Natural killer cell (primary cell): ENCODE data around the gene VAMP1. TPM values are rescaled to one million over a fixed set of nuclear protein-coding genes. Genes with fewer than 3 reads are reported as not detected.
"Not testable (repeated sequence)": the region's sequence is repeated elsewhere in the genome, so short reads cannot be mapped to it uniquely, and the experiment has no call there.

Experiments
- ATAC-seq, 3 donors: fragments of 150-1000 bp in 2 of 3; fragments of 200-7000 bp in 1 of 3; cut with Tn5 transposase; 1 replicate in 1 of 3; 2 replicates in 2 of 3; pipeline ENCODE4 v1.10.0; 2021; ENCODE audit warnings: mild to moderate bottlenecking in 2 of 3, moderate library complexity in 2 of 3
- DNase-seq, 2 donors: peaks; one replicate each; pipeline versions ENCODE4 v3.0.0 to v3.0.0-alpha.2; 2013 to 2021; ENCODE audit warnings: mixed read lengths in 1 of 2
- H3K27ac ChIP-seq: one replicate; pipeline ENCODE4 v1.5.1; 2013; ENCODE audit warnings: mild to moderate bottlenecking, low read length
- H3K27me3 ChIP-seq: one replicate; pipeline ENCODE4 v1.6.1; 2013; ENCODE audit warnings: low read length; ENCODE audit not compliant: control insufficient read depth, insufficient read depth
- H3K36me3 ChIP-seq: one replicate; pipeline ENCODE4 v1.6.1; 2013; ENCODE audit warnings: low read length; ENCODE audit not compliant: control insufficient read depth, insufficient read depth
- H3K4me1 ChIP-seq: one replicate; pipeline ENCODE4 v1.6.1; 2013; ENCODE audit warnings: low read length; ENCODE audit not compliant: control insufficient read depth, insufficient read depth
- H3K4me3 ChIP-seq: one replicate; pipeline ENCODE4 v1.5.1; 2013; ENCODE audit warnings: low read length
- H3K9me3 ChIP-seq: one replicate; pipeline ENCODE4 v1.6.1; 2013; ENCODE audit warnings: low read length; ENCODE audit not compliant: control insufficient read depth, insufficient read depth
- H3K27ac Mint-ChIP-seq, 2 donors: one replicate each; pipeline ENCODE4 v1.8.0; 2022; ENCODE audit warnings: mild to moderate bottlenecking in 2 of 2, mixed read lengths in 2 of 2, moderate library complexity in 1 of 2
- H3K27me3 Mint-ChIP-seq, 2 donors: one replicate each; pipeline ENCODE4 v1.8.0; 2022; ENCODE audit warnings: low read depth in 2 of 2, mixed read lengths in 2 of 2
- H3K36me3 Mint-ChIP-seq: one replicate; pipeline ENCODE4 v1.8.0; 2022; ENCODE audit warnings: mixed read lengths
- H3K4me1 Mint-ChIP-seq, 2 donors: one replicate each; pipeline ENCODE4 v1.8.0; 2022; ENCODE audit warnings: mixed read lengths in 2 of 2
- H3K4me3 Mint-ChIP-seq: one replicate; pipeline ENCODE4 v1.8.0; 2022; ENCODE audit warnings: mild to moderate bottlenecking, moderate library complexity, mixed read lengths
- H3K9me3 Mint-ChIP-seq, 2 donors: one replicate each; pipeline ENCODE4 v1.8.0; 2022; ENCODE audit warnings: mixed read lengths in 2 of 2
- WGBS: methylation state at CpG from one replicate; pipeline ENCODE4 v1.1.7; 2013; ENCODE audit warnings: missing lambda C conversion rate; ENCODE audit not compliant: insufficient coverage; 5-methylcytosine and 5-hydroxymethylcytosine counted together
- intact Hi-C: fragments of 100-400 bp; cut with micrococcal nuclease; formaldehyde crosslinking; loops from one replicate; pipeline ENCODE4 v1.14.2; 2022
- total RNA-seq, 4 donors: library from RNA; stranded (reverse); fragments of 120-200 nt in 1 of 4; gene quantifications; one replicate each; pipeline versions ENCODE4 v1.2.3 to v1.2.4, GENCODE V29; 2013 to 2022
- TF ChIP-seq, protein P1 (sequence below): fragments of 200-600 bp; IDR thresholded peaks from one replicate; pipeline ENCODE4 v1.8.0; 2022; ENCODE audit warnings: antibody characterized with exemption

VAMP1 gene
- total RNA-seq, 3 donors from 2014 or later (not counting 1 experiment from before 2014, with no cell fraction given), result 81.0 to 84.3 (median 83.8) TPM

- intact Hi-C loops, result no loop called here
- no peaks in the 10 kb centered on the region for H3K9me3 ChIP-seq
- Mint-ChIP-seq H3K36me3 (no peaks in the 10 kb centered on the region), H3K4me3 (no peak overlapping the region), H3K4me1 (peaks cover 20 to 24% of the 10 kb centered on the region in 2 donors), H3K27me3 (no peaks in the 10 kb centered on the region), H3K9me3 (no peaks in the 10 kb centered on the region), H3K27ac (no peak overlapping the region)
- no peak for DNase-seq
- no peak for ATAC-seq
- no peak overlapping the region for H3K4me3 ChIP-seq
- no peaks in the 10 kb centered on the region for H3K27me3 ChIP-seq
- H3K36me3 ChIP-seq, result peaks cover 10% of the 10 kb centered on the region
- TF ChIP-seq, protein P1, sequence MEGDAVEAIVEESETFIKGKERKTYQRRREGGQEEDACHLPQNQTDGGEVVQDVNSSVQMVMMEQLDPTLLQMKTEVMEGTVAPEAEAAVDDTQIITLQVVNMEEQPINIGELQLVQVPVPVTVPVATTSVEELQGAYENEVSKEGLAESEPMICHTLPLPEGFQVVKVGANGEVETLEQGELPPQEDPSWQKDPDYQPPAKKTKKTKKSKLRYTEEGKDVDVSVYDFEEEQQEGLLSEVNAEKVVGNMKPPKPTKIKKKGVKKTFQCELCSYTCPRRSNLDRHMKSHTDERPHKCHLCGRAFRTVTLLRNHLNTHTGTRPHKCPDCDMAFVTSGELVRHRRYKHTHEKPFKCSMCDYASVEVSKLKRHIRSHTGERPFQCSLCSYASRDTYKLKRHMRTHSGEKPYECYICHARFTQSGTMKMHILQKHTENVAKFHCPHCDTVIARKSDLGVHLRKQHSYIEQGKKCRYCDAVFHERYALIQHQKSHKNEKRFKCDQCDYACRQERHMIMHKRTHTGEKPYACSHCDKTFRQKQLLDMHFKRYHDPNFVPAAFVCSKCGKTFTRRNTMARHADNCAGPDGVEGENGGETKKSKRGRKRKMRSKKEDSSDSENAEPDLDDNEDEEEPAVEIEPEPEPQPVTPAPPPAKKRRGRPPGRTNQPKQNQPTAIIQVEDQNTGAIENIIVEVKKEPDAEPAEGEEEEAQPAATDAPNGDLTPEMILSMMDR, result no peak
- peaks cover 10% of the 10 kb centered on the region for H3K4me1 ChIP-seq
- no peak overlapping the region for H3K27ac ChIP-seq
- WGBS, result 89% methylated on average over 4 of the region's 4 CpGs
Measured at GRCh38 chr12:6489449-6489848, 19.0 kb upstream of the VAMP1 start.

- H3K36me3 ChIP-seq, result peaks cover 10% of the 10 kb centered on the region
- no peaks in the 10 kb centered on the region for H3K36me3 Mint-ChIP-seq
- H3K27me3 ChIP-seq, result no peaks in the 10 kb centered on the region
- peaks cover 8% of the 10 kb centered on the region for H3K4me1 ChIP-seq
- no peaks in the 10 kb centered on the region for H3K27me3 Mint-ChIP-seq
- DNase-seq (no peak), ATAC-seq (no peak)
- intact Hi-C loops, result no loop called here
- TF ChIP-seq, protein P1, result no peak
- no peaks in the 10 kb centered on the region for H3K9me3 ChIP-seq
- peaks cover 12 to 15% of the 10 kb centered on the region in 2 donors for H3K4me1 Mint-ChIP-seq
- no peak overlapping the region for H3K4me3 Mint-ChIP-seq
- no peaks in the 10 kb centered on the region for H3K9me3 Mint-ChIP-seq
- no peak overlapping the region for H3K27ac Mint-ChIP-seq
- no peak overlapping the region for H3K4me3 ChIP-seq
- no peak overlapping the region for H3K27ac ChIP-seq
- 100% methylated on average over 1 of the region's 1 CpG for WGBS
Measured at GRCh38 chr12:6488240-6488639, 17.8 kb upstream of the VAMP1 start.

DNA sequence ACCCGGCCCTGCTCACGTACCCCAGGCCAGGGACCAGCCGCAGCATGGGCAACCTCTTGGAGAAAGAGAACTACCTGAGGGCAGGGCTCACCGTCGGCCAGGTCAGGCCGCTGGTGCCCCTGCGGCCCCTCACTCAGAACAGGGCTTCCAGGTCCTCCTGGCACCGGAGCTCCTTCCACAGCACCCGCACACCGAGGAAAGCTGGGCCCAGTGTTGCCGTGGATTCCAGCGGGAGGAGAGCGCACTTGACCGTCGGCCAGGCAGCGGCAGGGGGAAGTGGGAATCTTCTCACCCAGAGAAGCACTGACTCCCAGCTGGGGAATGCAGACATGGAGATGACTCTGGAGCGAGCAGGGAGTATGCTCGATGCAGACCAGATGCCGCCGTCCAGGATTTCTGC lies 7.9 kb upstream of the VAMP1 start:
- intact Hi-C loops, result no loop called here
- 95% methylated on average over 20 of the region's 20 CpGs for WGBS

DNA sequence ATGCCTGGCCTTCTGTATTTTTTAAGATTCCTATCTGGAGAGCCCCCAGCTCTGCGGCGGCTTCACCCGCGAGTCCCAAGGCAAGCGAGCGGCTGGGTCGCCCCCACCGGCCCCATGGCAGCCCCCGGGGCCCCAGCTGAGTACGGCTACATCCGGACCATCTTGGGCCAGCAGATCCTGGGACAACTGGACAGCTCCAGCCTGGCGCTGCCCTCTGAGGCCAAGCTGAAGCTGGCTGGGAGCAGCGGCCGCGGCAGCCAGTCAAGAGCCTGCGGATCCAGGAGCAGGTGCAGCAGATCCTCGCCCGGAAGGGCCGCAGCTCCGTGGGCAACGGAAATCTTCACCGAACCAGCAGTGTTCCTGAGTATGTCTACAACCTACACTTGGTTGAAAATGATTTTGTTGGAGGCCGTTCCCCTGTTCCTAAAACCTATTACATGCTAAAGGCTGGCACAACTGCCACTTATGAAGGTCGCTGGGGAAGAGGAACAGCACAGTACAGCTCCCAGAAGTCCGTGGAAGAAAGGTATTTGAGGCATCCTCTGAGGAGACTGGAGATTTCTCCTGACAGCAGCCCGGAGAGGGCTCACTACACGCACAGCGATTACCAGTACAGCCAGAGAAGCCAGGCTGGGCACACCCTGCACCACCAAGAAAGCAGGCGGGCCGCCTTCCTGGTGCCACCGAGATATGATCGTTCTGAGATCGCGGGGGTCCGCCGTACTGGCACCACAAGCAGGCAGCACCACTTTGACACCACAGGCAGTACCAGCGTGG lies 7.3 kb upstream of the VAMP1 start:
- H3K27me3 ChIP-seq, H3K4me1 ChIP-seq, H3K4me3 Mint-ChIP-seq, DNase-seq, ATAC-seq, H3K9me3 ChIP-seq, H3K36me3 Mint-ChIP-seq, H3K27me3 Mint-ChIP-seq, H3K36me3 ChIP-seq, H3K4me3 ChIP-seq, H3K27ac Mint-ChIP-seq, intact Hi-C loops, H3K4me1 Mint-ChIP-seq, H3K27ac ChIP-seq, H3K9me3 Mint-ChIP-seq: not testable (repeated sequence)
- WGBS, result 95% methylated on average over 37 of the region's 37 CpGs

More for the DNA sequence above, 7.9 kb upstream of the VAMP1 start:
- H3K27me3 Mint-ChIP-seq, result no peaks in the 10 kb centered on the region
- H3K4me1 Mint-ChIP-seq, result no peaks in the 10 kb centered on the region
- H3K4me3 ChIP-seq, result no peak overlapping the region
- no peaks in the 10 kb centered on the region for H3K9me3 Mint-ChIP-seq
- no peak overlapping the region for H3K27ac Mint-ChIP-seq
- H3K27me3 ChIP-seq, result peaks cover 3% of the 10 kb centered on the region
- no peaks in the 10 kb centered on the region for H3K4me1 ChIP-seq
- no peaks in the 10 kb centered on the region for H3K36me3 Mint-ChIP-seq
- TF ChIP-seq, protein P1, result no peak
- H3K27ac ChIP-seq, result no peak overlapping the region
- ATAC-seq (no peak), DNase-seq (no peak)
- no peak overlapping the region for H3K4me3 Mint-ChIP-seq
- H3K36me3 ChIP-seq, result no peaks in the 10 kb centered on the region
- H3K9me3 ChIP-seq, result no peaks in the 10 kb centered on the region
